GM21526 (cell line): Measurements from ENCODE around the gene TMC6.
"Not testable (repeated sequence)": the region's sequence is repeated elsewhere in the genome, so short reads cannot be mapped to it uniquely, and the experiment has no call there.

Source experiments
- ATAC-seq: cut with Tn5 transposase; IDR thresholded peaks from one replicate; pipeline ENCODE4 v1.9.1; 2021; ENCODE audit warnings: moderate library complexity; ENCODE audit not compliant: unreplicated experiment, low FRiP score

Gene TMC6

DNA sequence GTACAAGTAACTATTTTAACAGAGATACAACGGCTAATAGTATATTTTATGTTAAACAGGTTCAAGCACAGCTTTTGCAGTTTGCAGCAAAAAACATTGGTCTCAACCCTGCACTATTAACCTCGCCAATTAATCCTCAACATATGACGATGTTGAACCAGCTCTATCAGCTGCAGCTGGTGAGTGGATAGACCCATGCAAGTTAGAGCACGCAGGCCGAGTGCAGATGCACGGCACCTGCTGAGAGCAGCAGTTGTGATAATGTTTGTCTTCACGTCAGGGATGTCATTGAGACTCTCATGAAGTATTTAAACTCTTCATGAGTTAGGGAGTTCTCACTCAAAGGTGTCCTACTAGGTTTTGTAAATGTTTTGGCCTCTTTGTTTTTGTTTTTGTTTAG lies 45.6 kb downstream of the TMC6 start:
- ATAC-seq, result no peak

DNA sequence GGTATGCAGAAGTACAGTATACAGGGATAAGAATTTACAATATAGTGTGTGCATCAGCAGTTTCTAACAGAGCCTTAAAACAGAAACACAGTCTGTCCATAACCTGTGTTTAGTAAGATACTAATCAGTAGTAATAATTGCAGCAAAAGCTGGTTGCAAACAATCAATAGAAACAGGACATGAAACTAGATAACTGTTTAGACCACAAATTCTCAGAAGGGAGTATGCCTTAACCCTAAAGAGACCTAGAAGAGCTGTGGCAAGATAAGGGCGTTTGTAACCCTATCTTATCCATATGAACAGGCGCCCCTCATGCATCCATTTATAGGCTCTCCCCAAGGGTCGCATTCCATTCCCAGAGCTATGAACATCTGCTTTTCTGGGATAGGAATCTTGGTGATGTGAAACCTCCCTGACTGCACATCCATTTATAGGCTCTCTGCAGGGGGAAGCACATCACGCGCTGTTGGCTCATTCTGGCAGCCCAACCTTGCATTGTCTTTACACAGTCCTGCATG lies 46.1 kb downstream of the TMC6 start:
- not testable (repeated sequence) for ATAC-seq

DNA sequence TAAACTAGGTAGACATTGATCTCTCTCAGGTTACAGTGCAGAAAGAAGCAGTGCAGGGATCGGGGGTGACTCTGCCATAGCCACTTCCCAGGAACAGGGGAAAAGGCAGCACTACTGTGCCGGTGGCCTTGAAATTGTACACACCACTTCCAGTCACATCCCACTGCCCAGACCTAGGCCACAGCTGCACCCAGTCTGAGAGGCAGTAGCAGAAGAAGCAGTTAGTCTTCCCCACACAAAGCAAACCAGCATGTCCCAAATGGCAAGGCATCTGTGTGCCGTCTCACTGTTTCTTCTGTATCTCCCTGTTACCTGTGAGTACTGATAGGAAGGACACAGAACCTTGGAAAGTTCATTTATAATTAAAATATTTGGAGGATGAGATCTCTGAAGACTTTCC lies 47.0 kb downstream of the TMC6 start:
- ATAC-seq, result no peak

DNA sequence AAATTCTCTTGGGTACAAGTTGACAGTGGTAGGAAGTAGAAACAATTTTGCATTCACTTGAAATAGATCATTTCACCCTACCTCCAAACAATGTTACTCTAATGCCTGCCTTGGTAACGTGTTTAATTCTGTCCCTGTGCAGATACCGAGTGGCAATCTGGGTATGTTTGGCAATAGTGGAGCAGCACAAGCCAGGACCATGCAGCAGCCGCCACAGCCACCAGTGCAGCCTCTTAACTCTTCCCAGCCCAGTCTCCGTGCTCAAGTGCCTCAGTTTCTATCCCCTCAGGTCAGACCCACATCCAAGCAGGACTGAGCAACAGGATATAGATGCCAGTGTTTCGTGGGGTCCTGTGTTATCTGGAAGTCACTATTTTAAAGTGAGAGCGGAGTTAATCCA lies 49.3 kb downstream of the TMC6 start:
- ATAC-seq, result no peak

DNA sequence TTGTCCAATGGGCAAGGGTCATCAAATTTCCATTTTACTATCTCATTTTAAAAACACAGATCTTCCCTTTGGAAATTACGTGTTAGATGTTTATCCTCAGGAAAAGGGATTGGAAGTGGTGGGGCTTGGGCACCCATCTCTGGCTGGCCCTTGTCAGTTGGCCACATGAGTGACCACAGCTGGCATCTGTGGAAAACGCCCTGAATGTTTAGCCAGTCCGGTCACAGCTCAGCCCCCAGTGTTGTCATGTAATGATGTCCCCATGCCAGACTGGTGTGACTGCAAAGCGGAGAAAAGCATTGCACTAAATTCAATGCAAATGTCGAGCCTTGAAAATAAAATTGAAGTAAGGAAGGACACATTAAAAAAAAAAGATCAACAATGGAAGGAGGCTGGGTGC lies 53.0 kb downstream of the TMC6 start:
- no peak for ATAC-seq

DNA sequence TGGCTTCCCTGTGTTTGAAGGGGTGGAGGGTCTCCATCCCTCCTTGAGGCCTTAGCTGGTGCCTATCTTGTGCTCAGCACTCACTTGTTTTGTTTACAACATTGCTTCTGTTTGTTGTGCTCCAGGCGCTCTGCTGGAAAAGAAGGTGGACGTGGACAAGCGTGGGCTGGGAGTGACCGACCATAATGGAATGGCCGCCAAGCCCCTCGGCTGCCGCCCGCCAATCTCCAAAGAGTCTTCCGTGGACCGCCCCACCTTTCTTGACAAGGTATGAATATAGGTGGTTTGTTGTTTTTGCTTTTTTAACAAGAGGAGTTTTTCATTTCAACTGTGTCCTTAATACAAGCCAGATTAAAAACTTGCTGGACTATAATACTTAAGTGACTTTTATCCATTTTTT lies 53.5 kb downstream of the TMC6 start:
- ATAC-seq, result no peak

DNA sequence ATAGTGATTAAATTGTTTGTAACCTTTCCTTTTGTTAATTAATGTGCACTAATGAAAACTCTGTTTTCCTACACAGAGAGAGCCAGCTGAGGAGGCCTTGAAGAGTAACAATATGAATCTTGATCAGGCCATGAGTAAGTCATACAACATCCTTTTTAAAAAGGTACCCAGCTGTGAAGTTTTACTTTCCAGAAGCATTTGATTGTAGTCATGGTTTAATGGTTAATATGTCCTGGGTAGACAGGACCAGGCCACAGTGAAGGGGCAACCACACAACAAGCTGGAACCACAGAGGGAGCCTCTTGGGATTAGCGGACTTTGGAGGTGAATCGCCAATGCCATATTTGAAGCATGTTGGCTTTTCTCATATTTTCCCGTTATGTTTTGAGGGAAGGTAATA lies 55.6 kb downstream of the TMC6 start:
- no peak for ATAC-seq

DNA sequence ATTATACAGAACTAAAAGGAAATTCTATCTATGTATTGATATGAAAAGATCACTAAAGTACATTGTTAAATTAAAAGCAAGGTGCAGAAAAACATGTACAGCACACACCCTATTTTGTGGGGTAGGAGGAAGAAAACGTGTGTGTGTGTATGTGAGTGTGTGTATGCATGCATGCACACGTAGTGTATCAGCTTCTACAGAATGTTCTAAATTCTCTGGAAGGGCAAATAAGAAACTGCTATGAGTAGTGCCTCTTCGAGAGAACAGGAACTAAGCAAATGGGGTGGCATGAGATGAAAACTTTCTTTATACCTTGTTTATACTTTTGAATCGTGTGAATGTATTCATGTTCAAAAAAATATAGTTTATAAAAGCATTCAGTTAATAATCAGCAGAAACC lies 58.9 kb downstream of the TMC6 start:
- ATAC-seq, result no peak

DNA sequence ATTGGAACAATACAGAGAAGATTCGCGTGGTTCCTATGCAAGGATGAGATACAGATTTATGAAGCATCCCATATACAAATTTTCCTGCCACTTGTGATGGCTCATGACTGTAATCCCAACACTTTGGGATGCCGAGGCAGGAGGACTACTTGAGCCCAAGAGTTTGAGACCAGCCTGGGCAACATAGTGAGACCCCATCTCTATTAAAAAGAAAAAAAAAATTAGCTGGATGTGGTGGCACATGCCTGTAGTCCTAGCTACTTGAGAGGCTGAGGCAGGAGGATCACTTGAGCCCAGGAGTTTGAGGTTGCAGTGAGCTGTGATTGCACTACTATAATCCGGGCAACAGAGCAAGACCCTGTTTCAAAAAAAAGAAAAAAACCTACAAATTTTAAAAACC lies 61.6 kb downstream of the TMC6 start:
- not testable (repeated sequence) for ATAC-seq

DNA sequence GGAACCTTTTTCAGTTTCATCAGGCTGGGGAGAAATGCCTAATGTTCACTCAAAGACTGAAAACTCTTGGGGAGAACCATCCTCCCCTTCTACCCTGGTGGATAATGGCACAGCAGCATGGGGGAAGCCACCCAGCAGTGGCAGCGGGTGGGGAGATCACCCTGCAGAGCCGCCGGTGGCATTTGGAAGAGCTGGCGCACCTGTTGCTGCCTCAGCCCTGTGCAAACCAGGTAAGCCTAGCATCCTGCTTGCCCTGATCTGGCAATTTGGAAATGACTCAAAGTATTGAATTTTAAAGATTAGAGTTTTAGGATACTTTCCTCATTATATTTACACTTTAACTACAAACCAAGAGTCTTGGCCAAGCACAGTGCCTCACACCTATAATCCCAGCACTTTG lies 63.8 kb downstream of the TMC6 start:
- ATAC-seq, result no peak

DNA sequence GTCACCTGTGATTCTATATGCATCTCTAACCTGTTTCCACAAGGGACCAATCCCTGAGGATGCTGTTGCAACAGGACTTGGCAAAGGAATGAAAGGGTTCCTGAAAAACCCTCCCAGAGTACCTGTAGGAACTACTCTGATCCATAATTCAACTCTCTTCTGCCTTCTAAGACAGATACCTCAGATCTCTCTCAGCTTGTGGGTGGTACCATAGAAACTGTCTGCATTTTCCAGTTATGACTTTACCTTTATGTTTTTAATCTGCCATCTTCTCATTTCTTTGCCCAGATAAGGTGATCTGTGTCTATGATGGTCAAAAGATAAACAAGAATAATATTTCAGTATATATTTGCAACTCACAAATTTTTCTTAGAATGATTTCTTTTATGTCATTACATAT lies 65.1 kb downstream of the TMC6 start:
- no peak for ATAC-seq

DNA sequence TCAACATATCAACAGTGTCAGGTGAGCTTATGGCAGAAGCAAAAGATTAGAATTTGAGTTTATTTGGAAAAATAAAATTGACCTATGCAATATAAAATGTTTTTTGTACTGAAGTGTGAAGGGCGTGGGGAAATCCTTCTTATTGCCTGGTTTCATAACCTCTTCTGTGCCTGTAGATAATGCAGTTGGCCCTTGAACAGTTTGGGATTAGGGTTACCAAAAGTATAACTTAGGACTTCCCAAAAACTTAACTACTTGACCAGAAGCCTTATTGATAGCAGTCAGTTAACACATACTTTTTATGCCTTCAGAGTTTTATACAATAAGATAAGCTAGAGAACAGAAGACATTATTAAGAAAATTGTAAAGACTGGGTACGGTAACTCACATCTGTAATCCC lies 66.0 kb downstream of the TMC6 start:
- ATAC-seq, result no peak
